Forelimb muscle (tissue), 1 donor: Measurements from ENCODE around the gene OR11G2. TPM values are rescaled to one million over a fixed set of nuclear protein-coding genes. Genes with fewer than 3 reads are reported as not detected.
"Not testable (repeated sequence)": the region's sequence is repeated elsewhere in the genome, so short reads cannot be mapped to it uniquely, and the experiment has no call there.

Experiments
- DNase-seq: peaks from one replicate; pipeline ENCODE4 v3.0.0-alpha.2; 2013; ENCODE audit warnings: low read depth
- polyA plus RNA-seq: library from polyadenylated mRNA; unstranded; fragments of 120-200 nt; gene quantifications from one replicate; pipeline ENCODE4 v1.2.1, GENCODE V29; 2013; ENCODE audit not compliant: insufficient read length

Gene OR11G2
- 0.04 TPM for polyA plus RNA-seq

- DNase-seq: no peak
Measured at GRCh38 chr14:20190596-20190995, at the start of gene OR11G2. Gene OR11G2, plus strand, starts transcription at chr14:20190896. Its CDS starts 6,542 bp downstream, at chr14:20197438.

- DNase-seq: no peak
Measured at GRCh38 chr14:20143911-20144310, 46.8 kb upstream of the OR11G2 start.

- no peak for DNase-seq
Measured at GRCh38 chr14:20144820-20145219, 45.9 kb upstream of the OR11G2 start.

- DNase-seq: no peak
Measured at GRCh38 chr14:20164462-20164861, 26.2 kb upstream of the OR11G2 start.

- no peak for DNase-seq
Measured at GRCh38 chr14:20167091-20167490, 23.6 kb upstream of the OR11G2 start.

- DNase-seq: not testable (repeated sequence)
Measured at GRCh38 chr14:20169852-20170251, 20.8 kb upstream of the OR11G2 start.

- DNase-seq: not testable (repeated sequence)
Measured at GRCh38 chr14:20174205-20174604, 16.5 kb upstream of the OR11G2 start.

GRCh38 chr14:20176330-20176729, 14.4 kb upstream of the OR11G2 start:
- no peak for DNase-seq

GRCh38 chr14:20177433-20177974, 13.2 kb upstream of the OR11G2 start:
- DNase-seq: no peak

- no peak for DNase-seq
Measured at GRCh38 chr14:20179218-20179617, 11.5 kb upstream of the OR11G2 start.

- no peak for DNase-seq
Measured at GRCh38 chr14:20179880-20180279, 10.8 kb upstream of the OR11G2 start.

GRCh38 chr14:20180486-20180885, 10.2 kb upstream of the OR11G2 start:
- no peak for DNase-seq

- no peak for DNase-seq
Measured at GRCh38 chr14:20184181-20184580, 6.5 kb upstream of the OR11G2 start.

- DNase-seq: no peak
Measured at GRCh38 chr14:20191396-20191795, 700 bp downstream of the OR11G2 start.

GRCh38 chr14:20194101-20194500, 3.4 kb downstream of the OR11G2 start:
- DNase-seq: no peak

GRCh38 chr14:20195170-20195569, 4.5 kb downstream of the OR11G2 start:
- not testable (repeated sequence) for DNase-seq

- no peak for DNase-seq
Measured at GRCh38 chr14:20195911-20196310, 5.2 kb downstream of the OR11G2 start.

- no peak for DNase-seq
Measured at GRCh38 chr14:20197459-20197858, 6.8 kb downstream of the OR11G2 start.

- no peak for DNase-seq
Measured at GRCh38 chr14:20198991-20199390, 8.3 kb downstream of the OR11G2 start.

GRCh38 chr14:20204721-20205120, 14.0 kb downstream of the OR11G2 start:
- DNase-seq: no peak

- no peak for DNase-seq
Measured at GRCh38 chr14:20209595-20209994, 18.9 kb downstream of the OR11G2 start.

- not testable (repeated sequence) for DNase-seq
Measured at GRCh38 chr14:20212406-20212805, 21.7 kb downstream of the OR11G2 start.

- DNase-seq: no peak
Measured at GRCh38 chr14:20215196-20215595, 24.5 kb downstream of the OR11G2 start.

- no peak for DNase-seq
Measured at GRCh38 chr14:20219033-20219432, 28.3 kb downstream of the OR11G2 start.
